Mesendoderm (in vitro differentiated cells): Measurements from ENCODE around the gene CCDC169.
A peak's percentile ranks its signal among the peaks of the same experiment; 100 is the strongest.
"Not testable (repeated sequence)": the region's sequence is repeated elsewhere in the genome, so short reads cannot be mapped to it uniquely, and the experiment has no call there.

Experiments
- DNase-seq: peaks from one replicate; pipeline ENCODE4 v3.0.0; 2013
- H2AK5ac ChIP-seq: 2 replicates; pipeline ENCODE4 v1.6.1; 2013; ENCODE audit warnings: low read length, inconsistent platforms
- H2BK120ac ChIP-seq: 2 replicates; pipeline ENCODE4 v1.6.1; 2013; ENCODE audit warnings: low read depth, mild to moderate bottlenecking, low read length, moderate library complexity, mixed read lengths
- H2BK15ac ChIP-seq: replicated peaks from 2 replicates; pipeline ENCODE4 v1.6.1; 2013; ENCODE audit warnings: low read depth, mild to moderate bottlenecking, moderate library complexity
- H2BK5ac ChIP-seq: 2 replicates; pipeline ENCODE4 v1.6.1; 2013; ENCODE audit warnings: low read length, inconsistent platforms
- H3K18ac ChIP-seq: 2 replicates; pipeline ENCODE4 v1.6.1; 2013; ENCODE audit warnings: mild to moderate bottlenecking, low read length, mixed read lengths
- H3K23ac ChIP-seq: one replicate; pipeline ENCODE4 v1.6.1; 2013; ENCODE audit warnings: low read length
- H3K27ac ChIP-seq: 2 replicates; pipeline ENCODE4 v1.5.1; 2013; ENCODE audit warnings: low read depth, mild to moderate bottlenecking, inconsistent platforms, low read length, moderate library complexity
- H3K27me3 ChIP-seq: 2 replicates; pipeline ENCODE4 v1.6.1; 2013; ENCODE audit warnings: low read length, control low read depth, mild to moderate bottlenecking, inconsistent platforms; ENCODE audit not compliant: insufficient read depth, poor library complexity
- H3K36me3 ChIP-seq: 2 replicates; pipeline ENCODE4 v1.6.1; 2013; ENCODE audit warnings: low read length, inconsistent platforms; ENCODE audit not compliant: control insufficient read depth, insufficient read depth
- H3K4ac ChIP-seq: one replicate; pipeline ENCODE4 v1.6.1; 2013; ENCODE audit warnings: low read depth, mild to moderate bottlenecking, low read length, moderate library complexity
- H3K4me1 ChIP-seq: 2 replicates; pipeline ENCODE4 v1.6.1; 2013; ENCODE audit warnings: low read depth, low read length, inconsistent platforms; ENCODE audit not compliant: control insufficient read depth
- H3K4me2 ChIP-seq: 2 replicates; pipeline ENCODE4 v1.6.1; 2013; ENCODE audit warnings: low read length
- H3K4me3 ChIP-seq: 2 replicates; pipeline ENCODE4 v1.5.1; 2013; ENCODE audit warnings: mild to moderate bottlenecking, low read length
- H3K56ac ChIP-seq: one replicate; pipeline ENCODE4 v1.6.1; 2013; ENCODE audit warnings: low read length
- H3K79me1 ChIP-seq: 2 replicates; pipeline ENCODE4 v1.6.1; 2013; ENCODE audit warnings: low read length, inconsistent platforms
- H3K79me2 ChIP-seq: 2 replicates; pipeline ENCODE4 v1.6.1; 2013; ENCODE audit warnings: mild to moderate bottlenecking, low read length; ENCODE audit not compliant: control insufficient read depth, insufficient read depth
- H3K9ac ChIP-seq: 2 replicates; pipeline ENCODE4 v1.6.1; 2013; ENCODE audit warnings: low read length, inconsistent platforms
- H4K5ac ChIP-seq: one replicate; pipeline ENCODE4 v1.6.1; 2013; ENCODE audit warnings: low read length
- H4K8ac ChIP-seq: one replicate; pipeline ENCODE4 v1.6.1; 2013; ENCODE audit warnings: low read depth, mild to moderate bottlenecking, control low read depth, low read length, moderate library complexity
- whole genome bisulfite sequencing: extraction: QIAGEN DNeasy Blood & Tissue Kit; methylation state at CpG from one replicate; pipeline ENCODE4 v1.1.7; 2013; ENCODE audit warnings: low lambda C conversion rate, missing lambda C conversion rate; ENCODE audit not compliant: insufficient coverage; ENCODE audit errors: extremely low coverage; 5-methylcytosine and 5-hydroxymethylcytosine counted together

Gene CCDC169

DNA sequence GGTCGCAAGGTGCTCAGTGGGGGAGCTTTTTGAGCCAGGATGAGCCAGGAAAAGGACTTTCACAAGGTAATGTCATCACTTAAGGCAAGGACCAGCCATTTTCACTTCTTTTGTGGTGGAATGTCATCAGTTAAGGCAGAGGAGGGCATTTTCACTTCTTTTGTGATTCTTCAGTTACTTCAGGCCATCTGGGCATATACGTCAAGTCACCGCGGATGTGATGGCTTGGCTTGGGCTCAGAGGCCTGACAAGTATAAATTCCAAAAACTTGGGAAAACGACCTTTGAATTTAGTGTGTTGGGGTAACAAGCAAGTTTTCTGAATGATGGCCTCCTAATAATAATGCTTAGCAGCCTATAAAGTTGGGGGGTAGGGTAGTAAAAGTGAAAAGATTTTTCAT, 27.3 kb upstream of the CCDC169 start:
- H2BK15ac ChIP-seq, H4K8ac ChIP-seq, H3K18ac ChIP-seq, H3K27me3 ChIP-seq, H3K56ac ChIP-seq, H3K4ac ChIP-seq, H3K36me3 ChIP-seq, H3K4me2 ChIP-seq, H2BK120ac ChIP-seq, H3K9ac ChIP-seq, H2BK5ac ChIP-seq, H3K23ac ChIP-seq, H2AK5ac ChIP-seq, H4K5ac ChIP-seq, H3K79me2 ChIP-seq, H3K4me3 ChIP-seq, H3K79me1 ChIP-seq: not testable (repeated sequence)
- no CpG with 5 or more reads among the region's 5 CpGs for WGBS
- peaks cover 17% of the 10 kb centered on the region for H3K4me1 ChIP-seq
- peak; percentile 71 for DNase-seq
- H3K27ac ChIP-seq, result peak overlapping the region; percentile 39

- Histone ChIP-seq H3K9ac (peak overlapping the region; percentile 35), H3K4ac (peak overlapping the region; percentile 48), H4K5ac (no peak overlapping the region), H3K23ac (no peak overlapping the region), H3K18ac (peak overlapping the region; percentile 84), H2BK120ac (peak overlapping the region; percentile 56), H3K79me1 (no peaks in the 10 kb centered on the region), H3K4me3 (no peak overlapping the region), H3K56ac (peak overlapping the region; percentile 78), H3K4me1 (peaks cover 17% of the 10 kb centered on the region), H3K27me3 (no peaks in the 10 kb centered on the region), H3K36me3 (no peaks in the 10 kb centered on the region), H3K27ac (peak overlapping the region; percentile 99), H3K79me2 (no peaks in the 10 kb centered on the region), H3K4me2 (no peak overlapping the region), H2BK5ac (peak overlapping the region; percentile 93), H2AK5ac (peak overlapping the region; percentile 48), H4K8ac (peak overlapping the region; percentile 89), H2BK15ac (no peak overlapping the region)
- no CpG with 5 or more reads among the region's 1 CpG for WGBS
- DNase-seq, result peak; percentile 94
These were observed 26.4 kb upstream of the CCDC169 start for GRCh38 chr13:36323951-36324566.

- Histone ChIP-seq H3K23ac (no peak overlapping the region), H3K4me1 (peaks cover 17% of the 10 kb centered on the region), H3K27ac (peak overlapping the region; percentile 99), H3K4me3 (no peak overlapping the region), H2BK15ac (peak overlapping the region; percentile 87), H3K27me3 (no peaks in the 10 kb centered on the region), H4K8ac (no peak overlapping the region), H2AK5ac (peak overlapping the region; percentile 48), H3K4ac (peak overlapping the region; percentile 81), H3K36me3 (no peaks in the 10 kb centered on the region), H3K79me2 (no peaks in the 10 kb centered on the region), H3K18ac (peak overlapping the region; percentile 32), H3K56ac (peak overlapping the region; percentile 78), H4K5ac (no peak overlapping the region), H2BK120ac (peak overlapping the region; percentile 65), H2BK5ac (peak overlapping the region; percentile 76), H3K4me2 (no peak overlapping the region), H3K79me1 (no peaks in the 10 kb centered on the region), H3K9ac (no peak overlapping the region)
- WGBS, result no CpG with 5 or more reads among the region's 3 CpGs
- DNase-seq, result no peak
These were observed 25.8 kb upstream of the CCDC169 start for GRCh38 chr13:36323408-36323807.

DNA sequence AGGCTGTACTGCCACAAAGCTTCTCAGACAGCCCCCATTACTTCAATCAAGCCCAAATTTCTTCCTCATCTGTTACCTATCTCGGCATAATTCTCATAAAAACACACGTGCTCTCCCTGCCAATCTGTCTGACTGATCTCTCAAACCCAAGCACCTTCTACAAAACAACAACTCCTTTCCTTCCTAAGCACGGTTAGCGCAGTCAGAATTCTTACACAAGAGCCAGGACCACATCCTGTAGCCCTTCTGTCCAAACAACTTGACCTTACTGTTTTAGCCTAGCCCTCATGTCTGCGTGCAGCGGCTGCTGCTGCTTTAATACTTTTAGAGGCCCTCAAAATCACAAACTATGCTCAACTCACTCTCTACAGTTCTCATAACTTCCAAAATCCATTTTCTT, 22.2 kb upstream of the CCDC169 start:
- H3K36me3 ChIP-seq, H3K79me1 ChIP-seq, H3K4me3 ChIP-seq, H3K27ac ChIP-seq, H3K56ac ChIP-seq, H2BK15ac ChIP-seq, H3K4me2 ChIP-seq, H2AK5ac ChIP-seq, H4K5ac ChIP-seq, H3K18ac ChIP-seq, H3K27me3 ChIP-seq, H2BK120ac ChIP-seq, H3K79me2 ChIP-seq, H3K9ac ChIP-seq, H2BK5ac ChIP-seq, H4K8ac ChIP-seq, DNase-seq, H3K4ac ChIP-seq, H3K23ac ChIP-seq: not testable (repeated sequence)
- H3K4me1 ChIP-seq, result peaks cover 15% of the 10 kb centered on the region
- WGBS, result no CpG with 5 or more reads among the region's 6 CpGs

- no peak overlapping the region for H3K4ac ChIP-seq
- WGBS, result no CpG with 5 or more reads among the region's 3 CpGs
- no peak overlapping the region for H3K23ac ChIP-seq
- H3K4me1 ChIP-seq, result no peaks in the 10 kb centered on the region
- no peak overlapping the region for H3K27ac ChIP-seq
- no peak overlapping the region for H3K4me2 ChIP-seq
- no peak overlapping the region for H3K4me3 ChIP-seq
- H3K79me1 ChIP-seq, result no peaks in the 10 kb centered on the region
- H2BK15ac ChIP-seq, result no peak overlapping the region
- H2BK5ac ChIP-seq, result no peak overlapping the region
- H3K79me2 ChIP-seq, result no peaks in the 10 kb centered on the region
- no peak overlapping the region for H3K9ac ChIP-seq
- H4K5ac ChIP-seq, result no peak overlapping the region
- no peak overlapping the region for H4K8ac ChIP-seq
- no peak overlapping the region for H3K18ac ChIP-seq
- DNase-seq, result no peak
- H2AK5ac ChIP-seq, result no peak overlapping the region
- no peak overlapping the region for H3K56ac ChIP-seq
- H3K36me3 ChIP-seq, result peaks cover 4% of the 10 kb centered on the region
- no peaks in the 10 kb centered on the region for H3K27me3 ChIP-seq
- H2BK120ac ChIP-seq, result no peak overlapping the region
These were observed 15.7 kb upstream of the CCDC169 start for GRCh38 chr13:36313047-36313969.
